HG02885 (cell line): ENCODE data around the gene ADCY10.
"Not testable (repeated sequence)": the region's sequence is repeated elsewhere in the genome, so short reads cannot be mapped to it uniquely, and the experiment has no call there.

Experiments
- ATAC-seq: cut with Tn5 transposase; IDR thresholded peaks from one replicate; pipeline ENCODE4 v1.9.1; 2021; ENCODE audit warnings: mild to moderate bottlenecking; ENCODE audit not compliant: unreplicated experiment, poor library complexity

Gene ADCY10

DNA sequence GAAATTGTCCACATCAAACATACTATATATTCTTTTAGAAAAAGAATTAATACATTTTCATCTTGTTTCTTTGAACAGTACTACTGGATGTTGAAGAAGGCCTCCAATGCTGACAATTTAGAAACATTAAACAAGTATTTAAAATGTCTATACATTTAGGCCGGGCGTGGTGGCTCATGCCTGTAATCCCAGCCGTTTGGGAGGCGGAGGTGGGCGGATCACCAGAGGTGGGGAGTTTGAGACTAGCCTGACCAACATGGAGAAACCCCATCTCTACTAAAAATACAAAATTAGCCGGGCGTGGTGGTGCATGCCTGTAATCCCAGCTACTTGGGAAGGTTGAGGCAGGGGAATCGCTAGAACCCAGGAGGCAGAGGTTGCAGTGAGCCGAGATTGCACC is 15.0 kb upstream of the ADCY10 start:
- ATAC-seq = not testable (repeated sequence)

DNA sequence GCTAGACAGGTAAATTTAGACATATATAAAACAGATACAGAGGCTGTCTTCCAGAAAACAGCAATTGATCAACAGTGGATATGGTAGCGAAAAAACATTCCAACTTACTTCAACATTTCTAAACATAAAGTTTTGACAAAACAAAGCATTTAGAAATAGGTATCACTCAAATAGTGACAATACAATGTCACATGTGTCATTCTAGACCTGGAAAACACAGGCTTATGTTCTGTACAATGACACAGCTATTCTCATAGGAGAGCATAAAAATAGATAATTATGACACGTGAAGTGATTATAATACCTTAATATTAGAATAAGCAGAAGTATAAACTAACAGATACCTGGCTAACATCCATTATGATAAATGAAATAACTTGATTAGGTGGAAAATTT is 14.5 kb upstream of the ADCY10 start:
- ATAC-seq = no peak

DNA sequence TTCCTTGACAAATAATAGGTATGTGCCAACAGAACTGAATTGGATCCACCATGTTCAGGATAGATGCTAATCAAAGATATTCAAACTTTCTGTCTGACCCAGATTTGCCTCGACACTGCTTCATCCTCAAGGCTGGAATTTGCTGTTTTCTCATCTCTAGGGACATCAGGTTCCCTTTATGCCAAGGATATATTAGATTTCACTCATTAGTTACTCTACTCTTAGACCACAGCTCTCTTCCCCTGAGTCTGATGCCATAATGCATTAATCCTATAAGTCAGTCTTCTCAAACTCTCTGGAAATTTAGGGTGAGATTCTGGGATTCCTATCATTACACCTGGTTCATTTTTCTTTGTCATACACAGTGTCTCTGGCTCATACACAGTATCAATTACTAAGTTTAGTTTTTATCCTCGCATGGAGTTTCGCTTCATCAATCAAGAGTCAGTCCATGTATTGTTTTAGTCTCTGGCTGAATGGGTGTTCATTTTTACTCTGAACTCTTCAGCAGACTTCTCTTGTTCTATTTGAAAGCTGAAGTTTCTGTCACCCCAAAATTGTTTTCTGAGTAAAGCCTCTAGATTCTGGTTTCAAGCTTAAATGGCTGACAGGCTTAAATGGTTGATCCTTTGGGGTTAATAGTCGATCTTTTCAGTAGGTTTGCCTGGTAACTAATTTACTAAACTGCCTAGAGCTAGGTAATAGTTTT is 13.3 kb upstream of the ADCY10 start:
- ATAC-seq = no peak

DNA sequence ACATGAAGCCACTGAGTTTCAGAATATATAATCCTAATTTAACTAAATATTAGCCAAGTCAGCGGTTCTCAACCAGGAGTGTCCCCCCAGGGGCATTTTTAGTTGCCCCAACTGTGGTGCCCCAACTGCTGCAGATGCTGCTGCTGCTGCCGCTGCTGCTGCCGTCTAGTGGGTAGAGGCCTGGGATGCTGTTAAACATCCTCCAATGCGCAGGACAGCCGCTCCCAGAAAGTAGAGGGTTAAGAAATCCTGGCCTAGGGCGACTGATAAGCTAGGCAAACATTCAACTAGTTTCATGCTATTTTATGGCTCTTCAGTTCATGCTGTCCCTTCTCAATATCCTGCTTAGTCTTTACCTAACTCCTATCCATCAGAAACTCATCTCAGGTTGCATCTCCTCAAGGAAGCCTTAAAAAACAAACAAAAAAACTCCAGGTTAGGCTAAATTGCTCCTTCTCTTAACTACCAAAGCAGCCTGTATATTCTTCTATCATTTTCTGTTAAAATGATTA is 12.6 kb upstream of the ADCY10 start:
- no peak for ATAC-seq

DNA sequence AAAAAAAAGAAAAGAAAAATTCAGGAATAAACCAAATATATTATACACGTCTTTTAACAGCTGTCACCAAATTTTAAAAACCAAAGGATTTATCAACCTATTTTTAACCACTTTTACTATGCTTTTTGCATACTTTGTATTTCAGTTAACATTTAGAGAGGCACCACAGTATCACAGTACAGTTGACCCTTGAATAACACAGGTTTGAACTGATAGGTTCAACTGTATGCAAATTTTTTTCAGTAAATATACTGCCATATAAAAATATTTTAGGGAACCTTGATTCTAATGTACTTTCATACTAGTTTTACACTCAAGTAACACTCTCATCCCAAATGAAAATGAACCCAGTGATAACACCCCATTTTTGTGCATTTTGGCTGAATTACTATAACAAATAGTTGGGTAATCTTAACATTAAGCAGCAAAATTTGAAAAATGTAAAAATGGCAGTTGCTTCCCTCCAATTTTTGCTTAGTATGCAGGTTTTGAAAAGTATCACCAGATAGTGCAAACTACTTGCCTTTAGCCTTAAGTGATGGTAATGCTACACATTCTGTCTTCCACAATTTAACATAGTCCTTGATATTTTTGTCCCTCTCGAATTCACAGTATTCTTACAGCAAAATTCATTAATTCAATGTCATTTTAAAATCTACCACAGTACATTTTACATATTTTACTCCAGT is 10.8 kb upstream of the ADCY10 start:
- no peak for ATAC-seq

DNA sequence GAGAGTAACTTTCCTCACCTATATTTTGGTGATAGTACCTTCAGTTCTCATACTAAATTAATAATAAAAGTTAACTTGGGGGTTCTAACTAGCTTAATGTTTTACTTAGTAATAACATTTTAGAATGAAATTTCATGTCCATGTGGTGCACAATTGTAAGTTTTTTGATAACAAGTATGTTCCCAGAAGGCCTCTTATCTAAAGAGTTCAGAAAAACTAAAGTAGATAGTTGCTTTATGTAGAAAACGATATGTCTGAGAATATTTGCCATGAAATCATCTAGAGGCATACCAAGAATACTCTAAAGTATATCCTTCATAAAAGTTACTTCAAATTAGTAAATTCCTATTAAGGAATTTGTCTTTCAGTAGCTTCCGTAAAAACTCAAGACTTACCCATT is 10.2 kb upstream of the ADCY10 start:
- no peak for ATAC-seq

DNA sequence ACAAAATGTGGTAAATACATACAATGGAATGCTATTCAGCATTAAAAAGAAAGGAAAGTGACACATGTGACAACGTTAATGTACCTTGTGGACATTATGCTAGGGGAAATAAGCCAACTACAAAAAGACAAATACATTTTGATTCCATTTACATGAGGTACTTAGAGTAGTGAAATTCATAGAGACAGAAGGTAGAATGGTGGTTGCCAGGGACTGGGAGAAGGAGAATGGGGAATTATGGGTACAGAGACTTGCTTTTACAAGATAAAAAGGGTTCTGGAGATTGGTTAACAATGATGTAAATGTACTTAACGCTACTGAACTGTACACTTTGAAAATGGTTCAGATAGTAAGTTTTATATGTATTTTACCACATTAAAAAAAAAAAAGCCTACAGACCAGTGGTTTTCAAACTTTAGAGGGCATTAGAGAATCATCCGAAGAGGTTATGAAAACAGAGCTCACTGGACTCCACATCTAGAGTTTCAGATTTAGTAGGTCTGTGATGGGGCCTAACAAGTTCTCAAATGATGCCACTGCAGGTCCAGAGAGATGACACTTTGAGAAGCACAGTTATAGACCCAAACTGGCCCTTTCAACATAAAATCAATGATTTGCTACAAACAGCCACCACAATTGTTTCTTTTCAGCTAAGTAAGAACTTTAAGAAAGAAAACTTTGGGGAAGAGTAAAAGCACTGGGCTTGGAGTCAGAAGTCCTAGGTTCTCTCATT is 9.6 kb upstream of the ADCY10 start:
- no peak for ATAC-seq

DNA sequence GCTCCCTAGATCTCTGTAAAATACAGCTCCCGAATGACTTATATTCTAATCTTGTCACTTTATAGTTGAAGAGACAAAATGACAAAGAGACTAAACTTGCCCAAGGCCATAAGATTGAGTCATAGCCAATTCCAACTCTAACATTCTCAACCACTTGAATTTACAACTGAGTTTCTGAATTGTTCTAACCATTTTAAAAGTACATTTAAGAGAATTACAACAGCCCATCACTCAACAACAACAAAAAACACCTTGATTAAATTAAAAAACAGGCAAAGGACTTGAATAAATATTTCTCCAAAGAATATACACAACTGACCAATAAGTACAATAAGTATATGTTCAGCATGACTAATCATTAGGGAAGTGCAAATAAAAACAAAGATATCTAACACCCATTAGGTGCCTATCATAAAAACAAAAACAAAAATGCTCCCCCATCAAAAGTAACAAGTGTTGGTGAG is 8.7 kb upstream of the ADCY10 start:
- ATAC-seq = no peak

DNA sequence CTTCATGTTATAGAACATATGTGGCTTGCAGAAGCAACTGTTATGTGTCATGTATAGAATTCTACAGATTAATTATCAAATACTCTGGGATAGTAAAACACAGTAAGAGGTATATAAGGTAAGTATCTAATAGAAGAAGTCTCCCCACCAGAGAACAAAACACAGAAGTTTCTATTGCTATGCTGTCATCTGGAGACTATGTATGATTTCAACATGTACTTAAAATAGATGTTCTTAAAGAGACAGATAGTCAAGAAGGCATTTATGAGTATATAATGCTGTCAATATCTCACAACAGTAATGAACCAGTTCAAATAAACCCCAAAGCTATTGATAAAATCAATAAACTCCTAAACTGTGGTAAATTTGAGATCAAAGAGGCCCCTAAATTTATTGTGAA is 8.1 kb upstream of the ADCY10 start:
- peak; percentile 66 for ATAC-seq

DNA sequence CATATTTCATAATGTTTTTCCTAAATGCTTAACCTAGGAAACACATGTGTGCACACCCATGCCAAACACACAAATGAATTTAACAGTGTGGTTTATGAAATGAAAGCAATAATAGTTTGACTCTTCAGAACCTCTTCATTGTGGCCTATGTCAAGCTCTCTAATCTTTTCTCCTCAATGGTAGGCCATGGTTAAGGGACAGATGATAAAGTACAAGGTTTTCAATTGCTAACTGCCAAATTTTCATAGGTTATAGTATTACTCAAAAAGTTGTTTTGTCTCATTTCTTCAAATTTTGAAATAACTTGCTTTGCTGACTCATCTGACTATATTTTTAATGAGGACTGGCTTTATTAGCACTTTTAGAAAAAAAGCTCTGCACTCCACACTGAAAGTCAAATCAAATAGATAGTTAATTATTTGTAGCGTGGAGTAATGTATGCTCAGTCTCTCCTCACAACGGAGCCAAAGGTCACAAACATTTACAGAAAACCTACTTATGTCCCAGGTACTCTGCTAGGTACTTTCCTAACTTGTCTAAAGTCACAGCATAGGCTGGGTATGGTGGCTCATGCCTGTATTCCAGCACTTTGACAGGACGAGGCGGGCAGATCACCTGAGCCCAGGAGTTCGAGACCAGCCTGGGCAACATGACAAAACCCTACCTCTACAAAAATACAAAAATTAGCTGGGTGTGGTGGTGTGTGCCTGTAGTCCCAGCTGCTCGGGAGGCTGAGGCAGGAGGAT is 3.0 kb upstream of the ADCY10 start:
- no peak for ATAC-seq

DNA sequence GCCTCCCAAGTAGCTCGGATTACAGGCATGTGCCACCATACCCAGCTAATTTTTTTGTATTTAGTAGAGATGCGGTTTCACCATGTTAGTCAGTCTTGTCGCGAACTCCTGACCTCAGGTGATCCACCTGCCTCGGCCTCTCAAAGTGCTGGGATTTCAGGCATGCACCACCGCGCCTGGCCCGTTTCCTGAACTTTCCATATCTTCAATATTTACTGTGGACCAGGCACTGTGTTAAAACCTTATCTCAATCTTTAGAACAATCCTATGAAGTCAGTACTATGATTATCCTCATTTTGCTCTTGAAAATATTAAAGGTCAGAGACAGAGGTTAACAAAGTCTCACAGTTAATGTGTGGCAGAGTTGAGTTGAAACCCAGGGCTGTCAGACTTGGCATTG is 1.6 kb upstream of the ADCY10 start:
- ATAC-seq = no peak

DNA sequence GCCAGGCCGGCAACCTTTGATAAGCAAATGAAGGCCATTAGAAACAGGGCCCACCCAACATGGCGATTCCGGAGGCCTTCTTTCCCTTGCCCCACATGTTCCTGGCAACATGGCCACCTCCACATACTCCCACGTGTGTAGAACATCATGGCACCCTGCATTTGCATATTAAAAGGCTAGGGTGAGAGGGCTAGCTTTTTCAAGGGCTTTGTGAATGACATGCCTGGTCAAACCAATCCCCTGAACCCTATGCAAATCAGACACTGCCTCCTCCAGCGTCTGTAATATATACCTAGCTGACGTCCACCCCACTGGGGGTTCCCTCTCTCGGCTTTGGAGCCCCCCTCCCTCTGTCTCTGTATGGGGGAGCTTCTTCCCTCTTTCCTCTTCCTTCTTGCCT is 1.6 kb downstream of the ADCY10 start:
- ATAC-seq = no peak

DNA sequence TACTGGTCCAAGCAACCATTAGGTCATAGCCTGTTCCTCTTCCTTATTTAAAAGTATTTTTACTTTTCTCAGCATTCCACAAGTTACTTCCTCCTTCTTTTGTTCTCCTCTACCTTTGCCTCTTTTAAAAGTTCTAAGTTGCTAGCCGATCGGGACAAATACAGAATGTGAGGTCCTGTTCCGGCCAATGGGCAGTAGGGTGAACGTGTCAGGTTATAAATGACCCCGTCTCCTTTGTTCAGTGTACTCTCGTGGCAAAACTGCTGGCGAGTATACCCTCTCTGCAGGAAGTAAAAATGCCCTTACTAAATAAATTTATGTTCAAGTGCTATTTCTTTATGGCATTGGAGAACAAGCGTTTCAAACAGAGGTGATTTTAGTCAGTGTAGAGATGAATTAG is 2.5 kb downstream of the ADCY10 start:
- ATAC-seq = no peak

DNA sequence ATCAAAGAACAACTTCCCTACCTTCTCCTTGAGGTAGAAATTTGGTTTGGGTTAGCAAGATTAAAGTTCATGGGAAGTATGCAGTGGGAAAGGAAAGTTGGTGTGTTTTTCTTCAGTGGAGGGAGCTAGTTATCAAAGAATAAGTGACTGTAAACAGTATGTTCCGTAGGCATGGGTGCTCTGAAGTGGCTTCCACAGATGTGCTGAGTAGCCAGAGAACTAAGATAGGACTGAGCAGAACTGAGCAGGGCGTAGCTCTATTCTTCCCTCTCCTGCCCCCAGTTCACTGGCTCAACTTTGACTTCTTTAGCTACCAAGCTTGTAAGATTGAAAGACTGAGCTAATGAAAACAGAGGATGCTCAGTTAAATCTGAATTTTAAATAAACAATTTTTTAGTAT is 3.4 kb downstream of the ADCY10 start:
- ATAC-seq = no peak

DNA sequence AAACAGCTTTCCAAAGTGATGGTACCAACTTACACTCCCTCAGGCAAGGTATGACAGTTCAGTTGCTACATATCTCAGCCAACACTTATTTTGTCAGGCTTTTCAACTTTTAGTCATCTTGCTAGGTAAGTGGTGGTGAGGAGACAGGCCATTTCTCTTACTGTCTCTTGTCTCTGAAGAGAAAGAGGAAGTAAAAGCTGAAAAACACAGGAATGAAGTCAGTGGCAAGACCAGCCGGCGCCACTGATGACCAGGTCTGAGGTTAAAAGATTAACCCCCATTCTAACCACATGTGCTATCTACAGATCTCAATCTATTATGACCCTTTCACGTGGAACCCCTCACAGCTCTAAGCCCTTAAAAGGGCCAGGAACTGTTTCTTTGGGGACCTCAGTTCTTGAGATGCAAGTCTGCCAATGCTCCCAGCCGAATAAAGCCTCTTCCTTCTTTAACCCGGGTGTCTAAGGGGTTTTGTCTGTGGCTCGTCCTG is 4.2 kb downstream of the ADCY10 start:
- no peak for ATAC-seq

DNA sequence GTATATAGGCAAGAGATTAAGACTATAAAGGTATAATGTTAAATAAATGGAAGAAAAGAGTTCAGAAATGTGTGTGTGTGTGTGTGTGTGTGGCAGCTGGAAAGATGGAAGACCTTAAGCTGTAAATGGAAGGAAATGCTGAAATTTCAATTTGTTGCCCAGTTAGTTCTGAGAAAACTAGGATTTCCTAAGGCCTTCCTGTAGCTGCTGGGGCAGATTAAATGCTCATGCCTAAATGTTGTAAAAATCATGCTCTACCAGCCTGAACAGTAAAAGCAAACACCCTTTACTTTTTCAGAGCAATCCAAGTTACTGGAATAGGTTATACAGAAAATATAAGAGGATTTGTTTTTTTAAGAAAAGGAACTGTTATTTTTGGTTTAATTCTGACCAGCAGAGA is 8.3 kb downstream of the ADCY10 start:
- ATAC-seq = no peak

DNA sequence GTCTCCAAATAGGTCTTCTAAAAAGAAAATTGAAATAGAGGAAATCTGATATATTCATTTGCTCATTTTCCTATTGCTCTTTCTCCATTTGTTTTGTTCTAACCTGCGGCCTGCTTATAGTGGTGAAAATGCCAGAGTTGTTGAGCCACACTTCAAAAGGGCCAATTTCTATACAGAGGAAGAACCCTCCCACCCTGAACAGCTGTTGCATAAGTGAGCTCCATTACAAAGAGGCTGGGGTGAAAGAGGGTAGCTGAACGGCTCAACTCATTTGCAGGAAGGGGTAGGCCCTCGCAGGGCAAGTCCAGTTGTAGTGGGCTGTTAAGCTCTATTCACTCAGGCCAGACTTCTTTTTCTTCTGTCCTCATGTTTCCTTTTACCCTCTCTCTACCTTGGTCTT is 8.8 kb downstream of the ADCY10 start:
- no peak for ATAC-seq

DNA sequence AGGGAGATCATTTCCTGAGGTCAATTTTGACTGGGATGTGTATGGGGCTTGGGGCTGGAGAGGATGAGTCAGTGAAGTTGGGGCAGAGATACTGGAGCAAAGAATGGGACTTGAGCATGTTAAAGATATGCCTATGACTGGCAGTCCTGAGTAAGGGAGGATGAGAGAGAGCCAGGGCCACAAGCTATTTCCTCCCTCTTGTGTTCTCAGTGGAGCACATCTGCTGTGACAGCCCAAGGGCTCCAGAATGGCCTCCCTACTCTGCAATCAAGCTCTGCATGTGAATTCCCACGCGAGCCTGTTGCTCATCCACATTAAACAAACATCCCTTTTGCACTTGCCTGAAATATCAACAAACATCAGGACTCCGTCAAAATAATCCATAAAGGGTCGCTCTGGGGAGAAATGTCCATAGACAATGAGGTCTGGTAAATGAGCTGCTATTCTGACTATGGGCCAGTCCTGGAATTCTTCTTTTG is 9.2 kb downstream of the ADCY10 start:
- ATAC-seq = no peak

DNA sequence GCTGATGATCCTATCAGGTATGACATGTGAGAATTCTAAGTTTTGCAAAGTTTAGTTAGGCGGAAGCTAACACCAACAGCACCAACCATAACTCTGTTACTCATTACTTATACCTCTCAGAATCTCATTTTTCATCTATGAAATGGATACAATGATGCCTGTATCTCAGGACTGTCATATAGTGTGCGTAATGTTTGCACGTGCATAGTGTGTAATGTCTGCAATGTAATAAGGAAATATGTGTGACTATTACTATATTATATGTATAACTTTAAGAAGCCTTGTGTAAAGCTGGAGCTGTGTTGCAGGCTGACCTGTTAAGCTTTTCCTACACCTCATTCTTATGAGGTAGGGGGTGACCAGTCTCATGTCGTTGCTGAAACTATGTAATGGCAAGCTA is 13.0 kb downstream of the ADCY10 start:
- no peak for ATAC-seq

DNA sequence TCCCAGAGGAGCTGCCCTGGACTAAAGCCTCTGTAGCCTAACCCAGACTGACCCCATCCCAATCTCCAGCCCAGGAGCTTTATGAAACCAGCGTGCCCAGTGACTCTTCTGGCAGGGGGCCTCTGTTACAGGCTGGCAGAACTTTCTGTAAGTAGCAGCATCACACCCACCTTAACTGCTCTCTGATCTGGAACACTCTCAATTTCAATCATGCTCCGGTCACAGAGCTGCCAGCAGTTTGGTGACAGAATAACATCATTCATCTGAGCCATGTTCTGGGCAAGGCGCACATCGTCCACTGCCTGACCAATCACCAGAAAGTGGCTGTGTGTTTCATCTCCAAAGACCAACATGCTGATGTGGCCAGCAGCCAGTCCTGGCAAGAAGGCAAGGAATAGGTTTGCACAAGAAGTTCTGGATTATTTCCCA is 14.7 kb downstream of the ADCY10 start:
- peak; percentile 84 for ATAC-seq
